Fibroblast of skin of right biceps (primary cell): ENCODE measurements around the gene RBM20.
"Not testable (repeated sequence)": the region's sequence is repeated elsewhere in the genome, so short reads cannot be mapped to it uniquely, and the experiment has no call there.

Experiments
- DNase-seq: peaks from one replicate; pipeline ENCODE4 v3.0.0-alpha.2; 2013

RBM20 gene

GRCh38 chr10:110643653-110644597 lies at the start of gene RBM20:
RBM20 (plus strand) TSS chr10:110644336; CDS start chr10:110644455, 119 bp downstream.
- no peak for DNase-seq

- DNase-seq: no peak
These were observed 46.7 kb upstream of the RBM20 start for GRCh38 chr10:110597476-110597875.

GRCh38 chr10:110600487-110601101 lies 43.5 kb upstream of the RBM20 start:
- DNase-seq: peak; percentile 64

- DNase-seq: peak; percentile 30
These were observed 42.6 kb upstream of the RBM20 start for GRCh38 chr10:110601581-110601980.

- DNase-seq: no peak
These were observed 36.0 kb upstream of the RBM20 start for GRCh38 chr10:110608087-110608486.

- no peak for DNase-seq
These were observed 34.5 kb upstream of the RBM20 start for GRCh38 chr10:110609605-110610004.

- DNase-seq: peak; percentile 52
These were observed 33.8 kb upstream of the RBM20 start for GRCh38 chr10:110610308-110610774.

GRCh38 chr10:110610781-110611180 lies 33.4 kb upstream of the RBM20 start:
- not testable (repeated sequence) for DNase-seq

- no peak for DNase-seq
These were observed 32.0 kb upstream of the RBM20 start for GRCh38 chr10:110612087-110612486.

- DNase-seq: no peak
These were observed 31.5 kb upstream of the RBM20 start for GRCh38 chr10:110612629-110613028.

GRCh38 chr10:110613341-110613995 lies 30.7 kb upstream of the RBM20 start:
- DNase-seq: no peak

GRCh38 chr10:110613996-110614495 lies 30.1 kb upstream of the RBM20 start:
- DNase-seq: no peak

GRCh38 chr10:110615057-110615747 lies 28.9 kb upstream of the RBM20 start:
- peak; percentile 21 for DNase-seq

- no peak for DNase-seq
These were observed 27.6 kb upstream of the RBM20 start for GRCh38 chr10:110616493-110617033.

GRCh38 chr10:110617425-110618229 lies 26.5 kb upstream of the RBM20 start:
- no peak for DNase-seq

GRCh38 chr10:110618230-110618610 lies 25.9 kb upstream of the RBM20 start:
- no peak for DNase-seq

GRCh38 chr10:110619514-110620397 lies 24.4 kb upstream of the RBM20 start:
- DNase-seq: no peak

- DNase-seq: no peak
These were observed 23.8 kb upstream of the RBM20 start for GRCh38 chr10:110620398-110620719.

- DNase-seq: not testable (repeated sequence)
These were observed 20.8 kb upstream of the RBM20 start for GRCh38 chr10:110623316-110623715.

- no peak for DNase-seq
These were observed 18.7 kb upstream of the RBM20 start for GRCh38 chr10:110625356-110625894.
